ENCODE data around the gene CBL.

Gene CBL

GRCh38 chr11:119315131-119316015 lies 109.2 kb downstream of the CBL start:
- peak in 2 of 4 experiments; percentile 21 to 58 for DNase-seq

- DNase-seq: no peak
Measured at GRCh38 chr11:119316016-119316728, 110.0 kb downstream of the CBL start.

- no peak for DNase-seq
Measured at GRCh38 chr11:119316729-119317591, 110.8 kb downstream of the CBL start, which contains the start of gene MCAM. TSS of gene MCAM (minus strand) at chr11:119317130. CDS start at chr11:119317101, 29 bp downstream.

- no peak for DNase-seq
Measured at GRCh38 chr11:119317592-119318239, 111.6 kb downstream of the CBL start.

- no peak for DNase-seq
Measured at GRCh38 chr11:119318240-119319135, 112.3 kb downstream of the CBL start.

- DNase-seq: no peak
Measured at GRCh38 chr11:119319136-119319699, 113.1 kb downstream of the CBL start.

GRCh38 chr11:119319700-119320239 lies 113.6 kb downstream of the CBL start:
- no peak for DNase-seq

- DNase-seq: no peak
Measured at GRCh38 chr11:119320240-119320775, 114.2 kb downstream of the CBL start.

- peak in 2 of 4 experiments; percentile 21 to 46 for DNase-seq
Measured at GRCh38 chr11:119320776-119321524, 114.8 kb downstream of the CBL start.

GRCh38 chr11:119322360-119322739 lies 116.2 kb downstream of the CBL start:
- no peak for DNase-seq

- no peak for DNase-seq
Measured at GRCh38 chr11:119322921-119323531, 116.9 kb downstream of the CBL start.

GRCh38 chr11:119323532-119324033 lies 117.4 kb downstream of the CBL start:
- peak; percentile 47 to 77 (median 72) for DNase-seq

- no peak for DNase-seq
Measured at GRCh38 chr11:119324189-119324588, 118.0 kb downstream of the CBL start.

- no peak for DNase-seq
Measured at GRCh38 chr11:119329320-119329719, 123.2 kb downstream of the CBL start.

GRCh38 chr11:119330237-119330636 lies 124.1 kb downstream of the CBL start:
- DNase-seq: no peak

GRCh38 chr11:119332111-119332765 lies 126.1 kb downstream of the CBL start:
- DNase-seq: no peak

- DNase-seq: peak; percentile 68 to 88 (median 78)
Measured at GRCh38 chr11:119334174-119334930, 128.2 kb downstream of the CBL start, which contains the start of gene RNF26. TSS of gene RNF26 (plus strand) at chr11:119334527. CDS start at chr11:119335123, 596 bp downstream.

Measured in activated naive CD4-positive, alpha-beta T cell (primary cell).